GM23248 (cell line): ENCODE results near the gene FAM3D. TPM values are rescaled to one million over a fixed set of nuclear protein-coding genes. Genes with fewer than 3 reads are reported as not detected.

Source experiments
- DNase-seq: peaks from one replicate; pipeline ENCODE4 v3.0.0-alpha.2; 2015
- H2AFZ ChIP-seq: fragments of 200-600 bp; sonication (generic); 2 replicates; pipeline ENCODE4 v1.6.1; 2016; ENCODE audit warnings: antibody characterized with exemption
- H3F3A ChIP-seq: fragments of 200-600 bp; sonication (generic); 2 replicates; pipeline ENCODE4 v1.6.1; 2016; ENCODE audit warnings: mild to moderate bottlenecking, antibody characterized with exemption, mixed run types; ENCODE audit not compliant: insufficient read depth
- H3K27ac ChIP-seq: fragments of 200-600 bp; sonication (generic); 2 replicates; pipeline ENCODE4 v1.5.1; 2016; ENCODE audit warnings: mild to moderate bottlenecking
- H3K27me3 ChIP-seq: fragments of 200-600 bp; sonication (generic); replicated peaks from 2 replicates; pipeline ENCODE4 v1.6.1; 2016; ENCODE audit warnings: mild to moderate bottlenecking; ENCODE audit not compliant: insufficient read depth
- H3K36me3 ChIP-seq: fragments of 200-600 bp; sonication (generic); 2 replicates; pipeline ENCODE4 v1.6.1; 2016; ENCODE audit warnings: low read depth, mild to moderate bottlenecking
- H3K4me1 ChIP-seq: fragments of 200-600 bp; sonication (generic); 2 replicates; pipeline ENCODE4 v1.6.1; 2016; ENCODE audit warnings: mild to moderate bottlenecking; ENCODE audit not compliant: insufficient read depth
- H3K4me2 ChIP-seq: fragments of 200-600 bp; sonication (generic); one replicate; pipeline ENCODE4 v1.6.1; 2016; ENCODE audit warnings: mild to moderate bottlenecking; ENCODE audit not compliant: unreplicated experiment
- H3K4me3 ChIP-seq: fragments of 200-600 bp; sonication (generic); 2 replicates; pipeline ENCODE4 v1.5.1; 2016; ENCODE audit warnings: mild to moderate bottlenecking
- H3K79me2 ChIP-seq: fragments of 200-600 bp; sonication (generic); 2 replicates; pipeline ENCODE4 v1.6.1; 2016; ENCODE audit warnings: mild to moderate bottlenecking; ENCODE audit not compliant: insufficient read depth
- H3K9ac ChIP-seq: fragments of 200-600 bp; sonication (generic); 2 replicates; pipeline ENCODE4 v1.6.1; 2016; ENCODE audit warnings: mild to moderate bottlenecking
- H3K9me2 ChIP-seq: fragments of 200-600 bp; sonication (generic); 2 replicates; pipeline ENCODE4 v1.6.1; 2016; ENCODE audit warnings: mixed run types, mild to moderate bottlenecking, moderate library complexity; ENCODE audit not compliant: insufficient read depth
- H3K9me3 ChIP-seq: fragments of 200-600 bp; sonication (generic); one replicate; pipeline ENCODE4 v1.6.1; 2017; ENCODE audit warnings: low read depth
- H4K20me1 ChIP-seq: fragments of 200-600 bp; sonication (generic); 2 replicates; pipeline ENCODE4 v1.6.0; 2016; ENCODE audit not compliant: insufficient read depth
- EZH2 ChIP-seq: fragments of 200-600 bp; sonication (generic); IDR thresholded peaks from 2 replicates; pipeline ENCODE4 v1.6.1; 2018; ENCODE audit warnings: antibody characterized with exemption, mild to moderate bottlenecking; ENCODE audit not compliant: insufficient read depth, poor library complexity, severe bottlenecking
- EZH2phosphoT487 ChIP-seq: fragments of 200-600 bp; sonication (generic); IDR thresholded peaks from 2 replicates; pipeline ENCODE4 v1.6.1; 2018; ENCODE audit warnings: antibody characterized with exemption, moderate library complexity, mild to moderate bottlenecking, low read depth; ENCODE audit not compliant: insufficient read depth
- WGBS, 2 experiments: methylation state at CpG; one replicate each; pipeline ENCODE4 v1.1.6; 2015 to 2017; ENCODE audit warnings: low lambda C conversion rate in 2 of 2, low coverage in 1 of 2; ENCODE audit errors: missing lambda C conversion rate in 2 of 2; 5-methylcytosine and 5-hydroxymethylcytosine counted together
- in situ Hi-C: fragments of 300-500 bp; cut with MboI; formaldehyde crosslinking; loops from 2 replicates; pipeline ENCODE4 v1.15.0; 2020
- polyA plus RNA-seq: library from polyadenylated mRNA; unstranded; fragments of >200 nt; fragmentation: Nextera tagmentation; extraction: Ambion mirVana; gene quantifications from 2 replicates; pipeline ENCODE4 v1.2.1, GENCODE V29; 2016
- total RNA-seq: library from RNA; depleted of rRNA; stranded (reverse); fragments of >200 nt; shearing (Covaris generic); gene quantifications from 2 replicates; pipeline ENCODE4 v1.2.3, GENCODE V29; 2014

Gene FAM3D
- total and polyA plus RNA-seq, 2 experiments from 2014 or later = not detected

GRCh38 chr3:58612830-58613229 lies 53.7 kb downstream of the FAM3D start:
- no peaks in the 10 kb centered on the region for H3K79me2 ChIP-seq
- no peaks in the 10 kb centered on the region for H4K20me1 ChIP-seq
- H3K27ac ChIP-seq = no peak overlapping the region
- H3K9me2 ChIP-seq = no peaks in the 10 kb centered on the region
- no peaks in the 10 kb centered on the region for H3K4me1 ChIP-seq
- DNase-seq = no peak
- H3K9me3 ChIP-seq = no peaks in the 10 kb centered on the region
- H2AFZ ChIP-seq = no peak overlapping the region
- WGBS, 2 experiments = 78 to 80% methylated on average over 9 of the region's 9 CpGs
- H3K36me3 ChIP-seq = no peaks in the 10 kb centered on the region
- H3K9ac ChIP-seq = no peak overlapping the region
- H3F3A ChIP-seq = no peaks in the 10 kb centered on the region
- no peak overlapping the region for H3K4me3 ChIP-seq
- TF ChIP-seq EZH2 = no peak
- no peak for TF ChIP-seq EZH2phosphoT487
- no peak overlapping the region for H3K4me2 ChIP-seq
- in situ Hi-C loops = no loop called here
- H3K27me3 ChIP-seq = no peaks in the 10 kb centered on the region

DNA sequence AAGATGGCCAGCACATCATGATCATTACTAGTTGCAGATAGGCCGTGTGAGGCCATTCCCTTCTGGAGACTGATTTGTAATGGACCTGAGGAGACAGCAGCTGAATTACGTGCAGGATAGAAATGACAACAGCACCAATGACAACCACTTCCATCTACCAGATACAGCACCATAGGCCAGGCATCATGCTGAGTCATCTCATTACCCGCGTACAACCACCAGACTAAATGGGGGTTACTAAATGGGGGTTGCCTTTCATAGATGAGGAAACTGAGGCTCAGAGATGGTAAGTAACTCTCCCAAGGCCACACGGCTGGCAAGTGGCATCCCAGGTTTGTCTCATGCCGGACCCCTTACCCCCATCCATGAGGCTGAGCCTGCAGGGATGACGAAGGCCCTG lies 56.6 kb downstream of the FAM3D start:
- no peaks in the 10 kb centered on the region for H3K36me3 ChIP-seq
- H3K9me3 ChIP-seq = no peaks in the 10 kb centered on the region
- no peak for TF ChIP-seq EZH2phosphoT487
- TF ChIP-seq EZH2 = no peak
- peak; percentile 37 for DNase-seq
- H3K4me3 ChIP-seq = no peak overlapping the region
- H3K79me2 ChIP-seq = no peaks in the 10 kb centered on the region
- H3K4me1 ChIP-seq = no peaks in the 10 kb centered on the region
- H3F3A ChIP-seq = no peaks in the 10 kb centered on the region
- no peak overlapping the region for H3K9ac ChIP-seq
- H3K27ac ChIP-seq = no peak overlapping the region
- no peaks in the 10 kb centered on the region for H4K20me1 ChIP-seq
- H3K9me2 ChIP-seq = no peaks in the 10 kb centered on the region
- 63 to 65% methylated on average over 7 of the region's 7 CpGs for WGBS, 2 experiments
- H3K27me3 ChIP-seq = peaks cover 16% of the 10 kb centered on the region; the same call in 1 of the 2 replicates
- in situ Hi-C loops = no loop called here
- H2AFZ ChIP-seq = no peak overlapping the region
- no peak overlapping the region for H3K4me2 ChIP-seq

- Histone ChIP-seq H3K9me2 (no peaks in the 10 kb centered on the region), H2AFZ (no peak overlapping the region), H3K9me3 (no peaks in the 10 kb centered on the region), H3K4me3 (no peak overlapping the region), H3F3A (no peaks in the 10 kb centered on the region), H3K9ac (no peak overlapping the region), H3K36me3 (no peaks in the 10 kb centered on the region), H3K4me2 (no peak overlapping the region), H3K79me2 (no peaks in the 10 kb centered on the region), H3K4me1 (no peaks in the 10 kb centered on the region), H3K27ac (no peak overlapping the region), H3K27me3 (peaks cover 29% of the 10 kb centered on the region; the same call in 1 of the 2 replicates), H4K20me1 (no peaks in the 10 kb centered on the region)
- in situ Hi-C loops = no loop called here
- no peak for DNase-seq
- WGBS, 2 experiments = 86 to 95% methylated on average over 5 of the region's 5 CpGs
- TF ChIP-seq EZH2phosphoT487 = no peak
- TF ChIP-seq EZH2 = no peak
Measured at GRCh38 chr3:58608648-58609047, 57.9 kb downstream of the FAM3D start.

DNA sequence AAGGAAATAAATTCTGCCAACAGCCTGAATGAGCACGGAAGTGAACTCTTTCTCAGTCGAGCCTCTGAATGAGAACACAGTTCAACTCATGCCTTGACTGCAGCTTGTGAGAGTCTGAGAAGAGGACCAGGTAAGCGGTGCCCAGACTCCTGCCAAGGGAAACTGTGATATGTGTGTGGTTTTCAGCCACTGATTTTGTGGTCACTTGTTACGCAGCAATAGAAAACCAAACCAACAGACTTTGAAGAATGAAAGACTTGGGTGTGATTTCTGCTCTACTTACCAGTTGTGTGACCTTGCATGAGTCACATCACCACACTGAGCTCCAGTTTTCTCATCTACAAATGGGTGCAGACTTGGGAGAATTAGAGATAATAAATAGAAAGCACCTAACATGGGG lies 58.8 kb downstream of the FAM3D start:
- 54 to 60% methylated on average over 4 of the region's 4 CpGs for WGBS, 2 experiments
- Histone ChIP-seq H4K20me1 (no peaks in the 10 kb centered on the region), H3K36me3 (no peaks in the 10 kb centered on the region), H2AFZ (no peak overlapping the region), H3K4me1 (no peaks in the 10 kb centered on the region), H3K9me2 (no peaks in the 10 kb centered on the region), H3K9ac (no peak overlapping the region), H3K27me3 (peaks cover 36% of the 10 kb centered on the region), H3K27ac (no peak overlapping the region), H3F3A (no peaks in the 10 kb centered on the region), H3K9me3 (no peaks in the 10 kb centered on the region), H3K4me3 (no peak overlapping the region), H3K79me2 (no peaks in the 10 kb centered on the region), H3K4me2 (no peak overlapping the region)
- in situ Hi-C loops = no loop called here
- no peak for TF ChIP-seq EZH2
- TF ChIP-seq EZH2phosphoT487 = no peak
- DNase-seq = no peak

- in situ Hi-C loops = no loop called here
- TF ChIP-seq EZH2phosphoT487 (no peak), EZH2 (no peak)
- Histone ChIP-seq H3F3A (no peaks in the 10 kb centered on the region), H3K4me2 (no peak overlapping the region), H3K9me2 (no peaks in the 10 kb centered on the region), H3K79me2 (no peaks in the 10 kb centered on the region), H2AFZ (no peak overlapping the region), H3K4me3 (no peak overlapping the region), H3K9me3 (no peaks in the 10 kb centered on the region), H3K4me1 (no peaks in the 10 kb centered on the region), H3K27ac (no peak overlapping the region), H3K27me3 (peaks cover 38% of the 10 kb centered on the region), H3K36me3 (no peaks in the 10 kb centered on the region), H3K9ac (no peak overlapping the region), H4K20me1 (no peaks in the 10 kb centered on the region)
- no peak for DNase-seq
- WGBS, 2 experiments = 50 to 70% methylated on average over 1 of the region's 1 CpG
Measured at GRCh38 chr3:58606693-58607092, 59.9 kb downstream of the FAM3D start.
